SK-N-SH treated with all-trans-retinoic acid at 6 μM for 48 hours (cell line): Measurements from ENCODE around the gene DEDD2.

Experiments used
- CSDC2 ChIP-seq: fragments of 250-450 bp; sonication (Bioruptor Pico); IDR thresholded peaks from 2 replicates; pipeline ENCODE4 v1.5.0; 2020; ENCODE audit warnings: mild to moderate bottlenecking, moderate library complexity
- TF ChIP-seq, protein P1 (sequence below): fragments of 250-450 bp; sonication (Bioruptor Pico); IDR thresholded peaks from 2 replicates; pipeline ENCODE4 v1.5.1; 2020; ENCODE audit warnings: low read depth, mild to moderate bottlenecking, moderate library complexity

DNA sequence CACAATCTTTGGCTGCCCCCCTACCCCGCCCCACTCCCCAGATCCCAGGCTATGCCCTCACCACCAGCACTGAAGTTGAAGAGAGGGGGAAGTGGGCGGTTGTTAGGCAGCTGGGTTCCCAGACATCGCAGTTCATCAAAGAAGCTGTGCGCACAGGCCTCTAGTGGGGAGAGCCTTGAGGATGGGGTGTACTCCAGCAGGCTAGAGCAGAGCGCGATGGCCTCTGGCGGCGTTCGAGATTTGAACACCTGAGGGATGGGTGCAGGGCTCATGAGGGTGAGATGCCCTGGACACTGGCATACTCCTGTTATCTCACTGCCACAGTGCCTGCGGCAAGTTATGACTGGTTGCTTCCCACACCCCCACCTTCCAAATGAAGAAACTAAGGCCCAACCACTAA, 15.0 kb upstream of the DEDD2 start:
- TF ChIP-seq, protein P1, sequence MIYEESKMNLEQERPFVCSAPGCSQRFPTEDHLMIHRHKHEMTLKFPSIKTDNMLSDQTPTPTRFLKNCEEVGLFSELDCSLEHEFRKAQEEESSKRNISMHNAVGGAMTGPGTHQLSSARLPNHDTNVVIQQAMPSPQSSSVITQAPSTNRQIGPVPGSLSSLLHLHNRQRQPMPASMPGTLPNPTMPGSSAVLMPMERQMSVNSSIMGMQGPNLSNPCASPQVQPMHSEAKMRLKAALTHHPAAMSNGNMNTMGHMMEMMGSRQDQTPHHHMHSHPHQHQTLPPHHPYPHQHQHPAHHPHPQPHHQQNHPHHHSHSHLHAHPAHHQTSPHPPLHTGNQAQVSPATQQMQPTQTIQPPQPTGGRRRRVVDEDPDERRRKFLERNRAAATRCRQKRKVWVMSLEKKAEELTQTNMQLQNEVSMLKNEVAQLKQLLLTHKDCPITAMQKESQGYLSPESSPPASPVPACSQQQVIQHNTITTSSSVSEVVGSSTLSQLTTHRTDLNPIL (CRISPR knock-in tag): no peak
- TF ChIP-seq CSDC2 (CRISPR knock-in tag): no peak
